SK-N-SH (cell line): ENCODE measurements around the gene CYP2F1. TPM values are rescaled to one million over a fixed set of nuclear protein-coding genes. Genes with fewer than 3 reads are reported as not detected.

Experiments used
- CTCF ChIA-PET: fragments of 300-600, 350-600 bp; formaldehyde crosslinking; extraction: SDS; loops from one replicate; lab custom pipeline; 2021; lab: Yijun Ruan, JAX
- POLR2A ChIA-PET: fragments of 350-600 bp; sonication (Branson Sonifier 250); formaldehyde crosslinking; extraction: SDS; loops from one replicate; lab custom pipeline; 2020; ENCODE audit warnings: antibody characterized with exemption, inconsistent platforms; lab: Yijun Ruan, JAX
- DNase-seq: peaks from one replicate; pipeline ENCODE4 v3.0.0; 2012
- H2AFZ ChIP-seq: fragments of 200-600 bp; sonication (generic); 2 replicates; pipeline ENCODE4 v1.8.1; 2016; ENCODE audit warnings: antibody characterized with exemption, mild to moderate bottlenecking, low read depth
- H3F3A ChIP-seq: fragments of 200-600 bp; sonication (generic); replicated peaks from 2 replicates; pipeline ENCODE3; 2016; ENCODE audit warnings: antibody characterized with exemption, mild to moderate bottlenecking; ENCODE audit not compliant: insufficient read depth
- H3K27ac ChIP-seq, 2 experiments: fragments of 200-500 bp in 1 of 2; fragments of 200-600 bp in 1 of 2; sonication (Bioruptor generic) in 1 of 2; sonication (generic), shearing (Covaris generic) in 1 of 2; 2 replicates each; pipeline versions ENCODE4 v1.5.1 to v1.6.1; 2014 to 2016; ENCODE audit warnings: low read depth in 2 of 2, inconsistent platforms in 1 of 2, low read length in 1 of 2, mild to moderate bottlenecking in 1 of 2, mixed read lengths in 1 of 2
- H3K27me3 ChIP-seq: fragments of 200-600 bp; sonication (generic), shearing (Covaris generic); 2 replicates; pipeline ENCODE4 v1.6.1; 2016; ENCODE audit warnings: mixed run types; ENCODE audit not compliant: insufficient read depth
- H3K36me3 ChIP-seq, 2 experiments: fragments of 200-500 bp in 1 of 2; fragments of 200-600 bp in 1 of 2; sonication (Bioruptor generic) in 1 of 2; sonication (generic) in 1 of 2; replicated peaks in 1 of 2; 2 replicates each; pipeline versions ENCODE3 to v1.5.1; 2014 to 2016; ENCODE audit warnings: low read length in 1 of 2, mild to moderate bottlenecking in 1 of 2; ENCODE audit not compliant: insufficient read depth in 2 of 2, control insufficient read depth in 1 of 2
- H3K4me1 ChIP-seq, 2 experiments: fragments of 200-500 bp in 1 of 2; fragments of 200-600 bp in 1 of 2; sonication (Bioruptor generic) in 1 of 2; sonication (generic), shearing (Covaris generic) in 1 of 2; 2 replicates each; pipeline versions ENCODE4 v1.5.1 to v1.6.1; 2014 to 2016; ENCODE audit warnings: low read depth in 1 of 2, low read length in 1 of 2, mixed run types in 1 of 2; ENCODE audit not compliant: insufficient read depth in 2 of 2, control insufficient read depth in 1 of 2
- H3K4me2 ChIP-seq: fragments of 200-600 bp; sonication (generic), shearing (Covaris generic); 2 replicates; pipeline ENCODE4 v1.6.1; 2017; ENCODE audit warnings: mixed run types
- H3K4me3 ChIP-seq, 2 experiments: fragments of 200-500 bp in 1 of 2; fragments of 200-600 bp in 1 of 2; sonication (Bioruptor generic) in 1 of 2; sonication (generic), shearing (Covaris generic) in 1 of 2; 2 replicates each; pipeline versions ENCODE4 v1.5.1 to v1.8.1; 2014 to 2016; ENCODE audit warnings: low read depth in 2 of 2, inconsistent platforms in 1 of 2, low read length in 1 of 2, mild to moderate bottlenecking in 1 of 2, mixed read lengths in 1 of 2, moderate library complexity in 1 of 2
- H3K79me2 ChIP-seq: fragments of 200-600 bp; sonication (generic); 2 replicates; pipeline ENCODE4 v1.8.1; 2017; ENCODE audit warnings: mild to moderate bottlenecking; ENCODE audit not compliant: insufficient read depth
- H3K9ac ChIP-seq: fragments of 200-600 bp; sonication (generic); 2 replicates; pipeline ENCODE4 v1.6.1; 2017; ENCODE audit warnings: mixed run types
- H3K9me2 ChIP-seq: fragments of 200-600 bp; sonication (generic); 2 replicates; pipeline ENCODE4 v1.6.1; 2017; ENCODE audit warnings: mixed run types
- H3K9me3 ChIP-seq: fragments of 200-600 bp; sonication (generic); 2 replicates; pipeline ENCODE4 v1.6.1; 2017; ENCODE audit warnings: mixed run types, mild to moderate bottlenecking, moderate library complexity
- H4K20me1 ChIP-seq: fragments of 200-600 bp; sonication (generic); 2 replicates; pipeline ENCODE4 v1.6.1; 2017; ENCODE audit warnings: mild to moderate bottlenecking, mixed run types; ENCODE audit not compliant: insufficient read depth
- FOXM1 ChIP-seq: IDR thresholded peaks from 2 replicates; pipeline ENCODE4 v1.4.0; 2012; ENCODE audit warnings: low read depth, mild to moderate bottlenecking
- MAX ChIP-seq: IDR thresholded peaks from 2 replicates; pipeline ENCODE4 v1.4.0; 2012; ENCODE audit warnings: low read depth
- PBX3 ChIP-seq: IDR thresholded peaks from 2 replicates; pipeline ENCODE4; 2012
- RCOR1 ChIP-seq: fragments of 150-350 bp; IDR thresholded peaks from 2 replicates; pipeline ENCODE4 v1.6.1; 2017; ENCODE audit warnings: antibody characterized with exemption, low read length
- REST ChIP-seq: IDR thresholded peaks from 2 replicates; pipeline ENCODE4 v1.6.1; 2012; ENCODE audit warnings: mild to moderate bottlenecking, low read depth, low read length, moderate library complexity
- RXRA ChIP-seq: IDR thresholded peaks from 2 replicates; pipeline ENCODE4 v1.4.0; 2012; ENCODE audit warnings: low read depth, mild to moderate bottlenecking, borderline replicate concordance
- YY1 ChIP-seq: IDR thresholded peaks from 2 replicates; pipeline ENCODE4 v1.4.0; 2012; ENCODE audit warnings: low read depth, mild to moderate bottlenecking
- ZBTB33 ChIP-seq: IDR thresholded peaks from 2 replicates; pipeline ENCODE4 v1.4.0; 2012; ENCODE audit warnings: low read depth, borderline replicate concordance
- WGBS: methylation state at CpG from one replicate; pipeline ENCODE4 v1.1.6; 2017; ENCODE audit warnings: low lambda C conversion rate; 5-methylcytosine and 5-hydroxymethylcytosine counted together
- polyA plus RNA-seq, 3 experiments: library from polyadenylated mRNA; depleted of rRNA; stranded (reverse); fragments of >200 nt; gene quantifications; 2 replicates each; pipeline ENCODE4 v1.2.3, GENCODE V29; 2012

CYP2F1 gene
- polyA plus RNA-seq, 1 of the 3 experiments (the other 2 are of a cell fraction): not detected

GRCh38 chr19:41131186-41131585, 17.0 kb downstream of the CYP2F1 start:
- Histone ChIP-seq H3K27me3 (peaks cover 60% of the 10 kb centered on the region), H3K4me1 (no peaks in the 10 kb centered on the region), H3K9me3 (no peaks in the 10 kb centered on the region)
- DNase-seq: no peak
- no peak for TF ChIP-seq REST
- no peak for TF ChIP-seq MAX
- no peak for TF ChIP-seq PBX3
- no peak for TF ChIP-seq RCOR1
- TF ChIP-seq, all 33 proteins: peak for 0
- H2AFZ ChIP-seq: no peak overlapping the region
- no peaks in the 10 kb centered on the region for H3K36me3 ChIP-seq
- H3F3A ChIP-seq: no peaks in the 10 kb centered on the region
- no peaks in the 10 kb centered on the region for H3K9me2 ChIP-seq
- no peak overlapping the region for H3K9ac ChIP-seq
- H4K20me1 ChIP-seq: no peaks in the 10 kb centered on the region
- WGBS: 21% methylated on average over 5 of the region's 5 CpGs
- no peak overlapping the region for H3K27ac ChIP-seq
- POLR2A ChIA-PET: no interaction called here
- H3K79me2 ChIP-seq: no peaks in the 10 kb centered on the region
- H3K4me3 ChIP-seq: no peak overlapping the region
- CTCF ChIA-PET: no interaction called here
- no peak overlapping the region for H3K4me2 ChIP-seq

GRCh38 chr19:41133260-41133659, 19.0 kb downstream of the CYP2F1 start:
- ChIA-PET CTCF (no interaction called here), POLR2A (no interaction called here)
- no peak overlapping the region for H3K9ac ChIP-seq
- H3K79me2 ChIP-seq: no peaks in the 10 kb centered on the region
- H4K20me1 ChIP-seq: no peaks in the 10 kb centered on the region
- H3K9me2 ChIP-seq: no peaks in the 10 kb centered on the region
- H3K4me3 ChIP-seq: no peak overlapping the region
- 8% methylated on average over 3 of the region's 3 CpGs for WGBS
- H3K4me2 ChIP-seq: no peak overlapping the region
- no peak for DNase-seq
- no peak overlapping the region for H2AFZ ChIP-seq
- H3K4me1 ChIP-seq: no peaks in the 10 kb centered on the region
- H3F3A ChIP-seq: no peaks in the 10 kb centered on the region
- no peaks in the 10 kb centered on the region for H3K9me3 ChIP-seq
- peaks cover 65% of the 10 kb centered on the region for H3K27me3 ChIP-seq
- H3K27ac ChIP-seq: no peak overlapping the region
- no peaks in the 10 kb centered on the region for H3K36me3 ChIP-seq
- TF ChIP-seq YY1 (no peak), ZBTB33 (no peak), RXRA (no peak), FOXM1 (no peak), REST (no peak)
